GM19328 (cell line): ENCODE data around the gene FHDC1.

Experiments
- ATAC-seq: cut with Tn5 transposase; IDR thresholded peaks from one replicate; pipeline ENCODE4 v1.9.1; 2021; ENCODE audit warnings: mild to moderate bottlenecking, moderate library complexity; ENCODE audit not compliant: unreplicated experiment

The FHDC1 gene

DNA sequence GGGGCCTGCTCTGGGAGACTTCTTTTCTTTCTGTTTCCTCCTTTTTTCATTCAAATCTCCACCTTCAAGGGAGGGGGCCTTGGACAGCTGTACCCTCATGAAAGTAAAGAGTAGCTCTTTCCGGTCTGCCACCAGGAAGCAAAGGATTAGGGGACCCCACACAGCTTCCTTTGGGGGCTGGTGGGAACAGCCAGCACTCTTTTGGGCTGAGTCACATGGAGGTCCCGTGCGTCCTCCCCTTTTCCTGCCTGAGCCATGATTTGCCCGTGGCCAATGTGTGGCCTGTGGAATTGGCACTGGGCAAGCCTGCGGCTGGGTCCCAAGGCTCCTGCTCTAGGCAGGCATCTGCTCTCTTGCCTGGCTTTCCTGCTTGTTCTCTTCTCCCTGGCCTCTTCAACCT is 65.5 kb downstream of the FHDC1 start:
- no peak for ATAC-seq

DNA sequence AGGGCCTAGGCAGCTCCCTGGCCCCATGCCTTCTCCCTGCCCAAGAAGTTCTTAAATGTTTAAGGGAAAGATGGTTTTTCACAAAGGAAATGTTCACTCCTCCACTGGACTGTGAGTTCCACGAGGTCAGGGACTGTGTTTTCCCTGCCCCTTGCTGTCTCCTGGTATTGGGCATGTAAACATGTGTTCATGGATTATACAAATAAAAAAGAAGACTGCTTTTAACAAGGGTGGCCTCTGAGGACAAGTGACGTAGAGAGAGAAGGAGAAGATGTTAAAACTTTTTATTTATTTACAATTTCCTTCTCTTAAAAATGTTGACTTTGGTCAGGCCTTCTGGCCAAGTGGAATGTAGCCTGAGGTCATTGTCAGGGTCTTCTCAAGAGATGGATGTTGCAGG is 66.0 kb downstream of the FHDC1 start:
- no peak for ATAC-seq

- no peak for ATAC-seq
These were observed 68.1 kb downstream of the FHDC1 start for GRCh38 chr4:153004081-153004850.

- ATAC-seq: no peak
These were observed 69.8 kb downstream of the FHDC1 start for GRCh38 chr4:153005899-153006381.

GRCh38 chr4:153008578-153009199 is 72.6 kb downstream of the FHDC1 start:
- no peak for ATAC-seq

- no peak for ATAC-seq
These were observed 74.0 kb downstream of the FHDC1 start for GRCh38 chr4:153010146-153010545.

DNA sequence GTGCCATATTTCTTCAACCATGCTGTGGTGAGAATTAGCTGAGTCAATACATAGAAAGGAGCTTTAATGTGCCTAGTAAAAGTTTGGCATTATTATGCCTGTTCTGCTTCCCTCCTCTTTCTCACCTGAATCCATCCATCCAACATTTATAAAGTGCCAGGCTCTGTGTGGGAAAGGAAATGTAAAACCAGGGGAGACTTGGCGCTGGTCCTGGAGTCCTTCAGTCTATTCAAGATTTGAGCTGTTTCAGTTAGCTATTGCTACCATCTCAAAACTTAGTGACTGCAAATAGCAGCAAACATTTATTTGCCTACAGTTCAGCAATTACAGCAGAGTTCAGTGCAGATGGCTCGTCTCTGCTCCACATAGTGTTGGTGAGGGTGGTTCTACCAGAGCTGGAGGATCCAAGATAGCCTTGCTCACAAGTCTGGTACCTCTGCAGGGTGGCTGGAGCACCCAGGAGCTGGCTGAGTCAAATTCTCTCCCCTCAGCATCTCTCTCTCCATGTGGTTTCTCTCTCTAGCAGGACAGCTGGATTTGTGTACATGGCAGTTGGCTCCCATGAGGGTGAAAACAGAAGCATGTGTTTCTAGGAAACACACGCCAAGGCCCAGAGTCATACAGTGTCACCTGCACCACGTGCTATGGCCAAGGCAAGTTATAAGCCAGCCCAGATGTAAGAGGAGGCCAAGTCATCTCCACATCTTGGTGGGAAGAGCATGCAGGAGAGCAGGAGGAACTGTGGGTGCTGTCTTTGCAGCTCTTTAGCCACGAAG is 77.3 kb downstream of the FHDC1 start:
- ATAC-seq: no peak

DNA sequence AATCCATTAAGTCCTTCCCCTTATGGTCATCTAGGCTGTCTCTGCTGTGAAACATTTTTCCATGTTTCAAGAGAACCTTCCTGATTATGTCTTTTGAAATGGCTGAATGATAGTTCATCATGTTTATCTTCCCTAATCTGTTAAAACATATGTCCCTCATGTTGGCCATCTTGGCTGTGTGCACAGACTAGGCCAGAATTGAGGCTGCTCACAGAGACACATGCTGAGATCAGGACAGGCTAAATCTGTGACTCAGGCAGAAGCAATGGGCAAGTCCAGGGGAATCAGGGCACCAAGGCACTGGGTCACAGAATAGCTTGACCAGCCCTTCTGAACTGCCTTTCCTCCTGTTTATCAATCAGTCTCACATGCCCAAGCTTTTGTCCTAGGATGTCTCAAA is 78.3 kb downstream of the FHDC1 start:
- ATAC-seq: no peak

DNA sequence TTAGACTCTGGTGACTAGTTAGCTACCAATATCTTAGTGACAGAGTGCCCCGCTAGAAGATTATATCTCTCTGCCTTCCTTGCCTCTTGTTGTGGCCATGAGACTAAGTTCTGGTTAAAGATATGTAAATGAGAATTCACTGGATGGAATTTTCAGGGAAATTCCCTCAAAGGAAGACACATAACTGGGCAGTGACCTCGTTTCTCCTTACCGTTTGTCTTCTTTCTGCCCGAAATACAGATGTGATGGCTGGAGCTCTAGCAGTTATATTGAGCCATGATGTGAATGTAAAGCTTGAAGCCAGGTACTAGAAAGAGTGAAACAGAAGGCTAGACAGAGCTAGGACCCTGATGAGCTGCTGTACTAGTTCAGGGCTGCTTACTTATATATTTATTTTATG is 80.5 kb downstream of the FHDC1 start:
- no peak for ATAC-seq

- no peak for ATAC-seq
These were observed 81.9 kb downstream of the FHDC1 start for GRCh38 chr4:153018031-153018430.

DNA sequence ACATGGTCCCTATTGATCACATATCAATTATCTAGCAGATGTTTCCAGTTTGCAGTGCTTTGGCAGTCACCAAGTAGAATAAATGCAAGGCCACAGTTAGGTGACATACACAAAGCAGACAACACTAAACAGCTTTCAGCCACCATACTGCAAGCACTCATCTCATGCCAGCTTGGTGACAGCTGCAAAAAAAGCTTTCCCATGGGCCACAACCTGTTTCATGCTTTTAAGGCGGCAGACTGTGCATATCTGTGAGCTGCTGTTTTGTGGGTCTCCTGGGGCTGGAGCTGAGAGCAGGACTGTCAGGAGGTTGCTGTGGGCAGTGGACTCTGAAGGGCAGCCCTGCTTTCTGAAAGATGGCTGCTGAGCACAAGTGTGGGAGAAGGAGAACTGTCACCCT is 82.6 kb downstream of the FHDC1 start:
- no peak for ATAC-seq

- no peak for ATAC-seq
These were observed 83.8 kb downstream of the FHDC1 start for GRCh38 chr4:153019906-153020305.

GRCh38 chr4:153020457-153020856 is 84.3 kb downstream of the FHDC1 start:
- ATAC-seq: no peak

GRCh38 chr4:153021276-153021675 is 85.2 kb downstream of the FHDC1 start:
- no peak for ATAC-seq

- ATAC-seq: no peak
These were observed 86.2 kb downstream of the FHDC1 start for GRCh38 chr4:153022241-153022715.

GRCh38 chr4:153023139-153023538 is 87.0 kb downstream of the FHDC1 start:
- ATAC-seq: no peak

- no peak for ATAC-seq
These were observed 87.7 kb downstream of the FHDC1 start for GRCh38 chr4:153023692-153024394.

DNA sequence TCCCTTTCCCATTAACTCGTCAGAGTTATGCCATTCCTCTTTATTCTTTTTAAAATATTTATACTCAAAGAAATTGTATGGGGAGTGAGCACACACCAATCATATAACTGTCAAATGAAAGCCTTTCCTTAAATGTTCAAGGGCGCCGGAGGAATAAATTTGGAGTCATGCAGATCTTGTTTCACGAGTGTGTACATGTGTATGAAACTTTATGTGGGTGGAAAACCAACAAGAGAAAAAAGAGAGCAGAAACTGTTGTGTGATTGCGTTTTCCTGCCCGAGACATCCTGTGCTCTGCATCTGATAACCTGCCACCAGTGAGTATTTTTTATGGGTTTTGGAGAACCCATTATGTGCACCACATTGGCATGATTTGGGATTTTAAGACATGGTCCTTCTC is 88.3 kb downstream of the FHDC1 start:
- no peak for ATAC-seq

GRCh38 chr4:153025406-153025805 is 89.3 kb downstream of the FHDC1 start:
- ATAC-seq: no peak

- ATAC-seq: no peak
These were observed 90.6 kb downstream of the FHDC1 start for GRCh38 chr4:153026591-153027346.
